Measurements from ENCODE around the gene SLC66A2.

The SLC66A2 gene

DNA sequence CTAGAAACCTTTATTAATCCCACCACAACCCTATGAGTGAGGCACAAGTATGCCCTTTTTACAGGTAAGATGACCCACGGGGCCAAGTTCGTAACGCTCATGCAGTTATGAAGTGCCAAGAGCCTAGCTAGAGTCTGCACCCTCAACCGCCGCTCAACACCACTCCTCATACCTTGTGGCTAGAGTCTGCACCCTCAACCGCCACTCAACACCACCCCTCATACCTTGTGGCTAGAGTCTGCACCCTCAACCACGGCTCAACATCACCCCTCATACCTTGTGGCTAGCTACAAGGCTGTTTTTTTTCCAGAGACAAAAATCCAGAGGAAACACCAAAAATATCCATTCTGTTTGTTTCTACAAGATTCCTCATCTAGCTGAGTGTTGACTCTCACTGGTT, 32.3 kb upstream of the SLC66A2 start:
- Histone ChIP-seq H3K27me3 (ENCODE audit: low read length) (no peaks in the 10 kb centered on the region), H2AFZ (ENCODE audit: low read depth, low read length, severe bottlenecking) (no peak overlapping the region), H3K4me2 (ENCODE audit: low read depth, low read length, poor library complexity, severe bottlenecking) (no peak overlapping the region), H3K36me3 (ENCODE audit: low read length) (peaks cover 3% of the 10 kb centered on the region), H3K4me3 (ENCODE audit: insufficient read depth, low read length, poor library complexity, severe bottlenecking) (no peak overlapping the region), H3K9ac (ENCODE audit: low read length) (no peak overlapping the region), H3F3A (ENCODE audit: insufficient read depth) (no peaks in the 10 kb centered on the region), H3K27ac (ENCODE audit: low read depth, low read length) (no peak overlapping the region), H3K9me3 (ENCODE audit: insufficient read depth, low read length) (no peaks in the 10 kb centered on the region), H3K9me2 (replicated peaks; ENCODE audit: insufficient read depth, low read length) (no peaks in the 10 kb centered on the region), H4K20me1 (ENCODE audit: low read depth, low read length) (peaks cover 50% of the 10 kb centered on the region), H3K79me2 (ENCODE audit: insufficient read depth, low read length) (peaks cover 94% of the 10 kb centered on the region)
- TF ChIP-seq, protein P1, sequence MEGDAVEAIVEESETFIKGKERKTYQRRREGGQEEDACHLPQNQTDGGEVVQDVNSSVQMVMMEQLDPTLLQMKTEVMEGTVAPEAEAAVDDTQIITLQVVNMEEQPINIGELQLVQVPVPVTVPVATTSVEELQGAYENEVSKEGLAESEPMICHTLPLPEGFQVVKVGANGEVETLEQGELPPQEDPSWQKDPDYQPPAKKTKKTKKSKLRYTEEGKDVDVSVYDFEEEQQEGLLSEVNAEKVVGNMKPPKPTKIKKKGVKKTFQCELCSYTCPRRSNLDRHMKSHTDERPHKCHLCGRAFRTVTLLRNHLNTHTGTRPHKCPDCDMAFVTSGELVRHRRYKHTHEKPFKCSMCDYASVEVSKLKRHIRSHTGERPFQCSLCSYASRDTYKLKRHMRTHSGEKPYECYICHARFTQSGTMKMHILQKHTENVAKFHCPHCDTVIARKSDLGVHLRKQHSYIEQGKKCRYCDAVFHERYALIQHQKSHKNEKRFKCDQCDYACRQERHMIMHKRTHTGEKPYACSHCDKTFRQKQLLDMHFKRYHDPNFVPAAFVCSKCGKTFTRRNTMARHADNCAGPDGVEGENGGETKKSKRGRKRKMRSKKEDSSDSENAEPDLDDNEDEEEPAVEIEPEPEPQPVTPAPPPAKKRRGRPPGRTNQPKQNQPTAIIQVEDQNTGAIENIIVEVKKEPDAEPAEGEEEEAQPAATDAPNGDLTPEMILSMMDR (IDR thresholded peaks at IDR 0.05; ENCODE audit: insufficient read depth, low read length, poor library complexity, severe bottlenecking) = no peak

DNA sequence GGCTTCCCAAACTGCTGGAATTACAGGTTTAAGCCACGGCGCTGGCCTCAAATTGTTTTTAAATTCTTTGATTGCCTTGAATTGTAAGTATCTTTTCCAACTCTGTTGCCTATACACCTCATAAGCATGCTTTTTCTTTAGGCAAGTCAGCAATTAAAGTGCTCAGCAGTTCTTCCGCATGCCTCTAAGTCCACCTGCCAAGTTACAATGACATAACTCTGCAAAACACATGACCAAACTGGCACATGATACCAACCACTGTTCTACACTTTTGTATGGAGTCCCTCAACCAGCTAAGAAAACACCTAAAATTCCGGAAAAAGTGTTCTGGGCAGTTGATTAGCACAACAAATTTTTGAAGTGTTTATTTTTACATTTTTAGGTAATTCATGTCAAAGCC, 31.8 kb upstream of the SLC66A2 start:
- peaks cover 51% of the 10 kb centered on the region for H4K20me1 ChIP-seq (ENCODE audit: low read depth, low read length)
- H3K4me2 ChIP-seq (ENCODE audit: low read depth, low read length, poor library complexity, severe bottlenecking) = no peak overlapping the region
- peaks cover 3% of the 10 kb centered on the region for H3K36me3 ChIP-seq (ENCODE audit: low read length)
- H3K4me3 ChIP-seq (ENCODE audit: insufficient read depth, low read length, poor library complexity, severe bottlenecking) = no peak overlapping the region
- no peaks in the 10 kb centered on the region for H3K27me3 ChIP-seq (ENCODE audit: low read length)
- H2AFZ ChIP-seq (ENCODE audit: low read depth, low read length, severe bottlenecking) = no peak overlapping the region
- H3F3A ChIP-seq (ENCODE audit: insufficient read depth) = no peaks in the 10 kb centered on the region
- H3K9ac ChIP-seq (ENCODE audit: low read length) = no peak overlapping the region
- no peaks in the 10 kb centered on the region for H3K9me2 ChIP-seq (replicated peaks; ENCODE audit: insufficient read depth, low read length)
- H3K79me2 ChIP-seq (ENCODE audit: insufficient read depth, low read length) = peaks cover 99% of the 10 kb centered on the region
- TF ChIP-seq EZH2phosphoT487 (conservative IDR thresholded peaks at IDR 0.05; ENCODE audit: low read length) = no peak
- TF ChIP-seq, protein P1 (IDR thresholded peaks at IDR 0.05; ENCODE audit: insufficient read depth, low read length, poor library complexity, severe bottlenecking) = no peak
- no peaks in the 10 kb centered on the region for H3K9me3 ChIP-seq (ENCODE audit: insufficient read depth, low read length)
- H3K27ac ChIP-seq (ENCODE audit: low read depth, low read length) = no peak overlapping the region

DNA sequence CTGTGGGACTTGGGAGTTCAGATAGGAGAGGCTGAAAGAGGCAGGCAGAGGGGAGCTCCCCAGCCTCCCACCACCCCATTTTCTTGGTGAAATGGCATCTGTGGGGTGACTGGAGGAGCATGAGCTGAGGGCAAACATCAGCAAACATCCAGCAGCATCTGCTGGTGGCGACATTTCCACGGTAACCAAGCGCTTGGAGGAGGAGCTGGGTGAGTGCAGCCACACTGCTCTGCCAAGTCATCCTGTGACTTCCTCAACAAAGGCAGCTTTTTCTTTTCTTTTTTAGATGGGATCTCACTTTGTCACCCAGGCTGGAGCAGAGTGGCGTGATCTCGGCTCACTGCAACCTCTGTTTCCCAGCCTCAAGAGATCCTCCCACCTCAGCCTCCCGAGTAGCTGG, 31.3 kb upstream of the SLC66A2 start:
- Histone ChIP-seq H2AFZ (ENCODE audit: low read depth, low read length, severe bottlenecking) (no peak overlapping the region), H3K4me2 (ENCODE audit: low read depth, low read length, poor library complexity, severe bottlenecking) (no peak overlapping the region), H4K20me1 (ENCODE audit: low read depth, low read length) (peaks cover 55% of the 10 kb centered on the region), H3F3A (ENCODE audit: insufficient read depth) (no peaks in the 10 kb centered on the region), H3K79me2 (ENCODE audit: insufficient read depth, low read length) (peaks cover 100% of the 10 kb centered on the region), H3K27ac (ENCODE audit: low read depth, low read length) (no peak overlapping the region), H3K27me3 (ENCODE audit: low read length) (no peaks in the 10 kb centered on the region), H3K9me3 (ENCODE audit: insufficient read depth, low read length) (no peaks in the 10 kb centered on the region), H3K36me3 (ENCODE audit: low read length) (peaks cover 3% of the 10 kb centered on the region), H3K9me2 (replicated peaks; ENCODE audit: insufficient read depth, low read length) (no peaks in the 10 kb centered on the region), H3K4me3 (ENCODE audit: insufficient read depth, low read length, poor library complexity, severe bottlenecking) (no peak overlapping the region), H3K9ac (ENCODE audit: low read length) (no peak overlapping the region)
- TF ChIP-seq, protein P1 (IDR thresholded peaks at IDR 0.05; ENCODE audit: insufficient read depth, low read length, poor library complexity, severe bottlenecking) = no peak
- TF ChIP-seq EZH2phosphoT487 (conservative IDR thresholded peaks at IDR 0.05; ENCODE audit: low read length) = no peak

Measured in SU-DHL-6 (cell line).